ENCODE results near the gene NKX3-2.

NKX3-2 gene

GRCh38 chr4:13530823-13531624 is 13.3 kb downstream of the NKX3-2 start:
- no peak for DNase-seq

DNA sequence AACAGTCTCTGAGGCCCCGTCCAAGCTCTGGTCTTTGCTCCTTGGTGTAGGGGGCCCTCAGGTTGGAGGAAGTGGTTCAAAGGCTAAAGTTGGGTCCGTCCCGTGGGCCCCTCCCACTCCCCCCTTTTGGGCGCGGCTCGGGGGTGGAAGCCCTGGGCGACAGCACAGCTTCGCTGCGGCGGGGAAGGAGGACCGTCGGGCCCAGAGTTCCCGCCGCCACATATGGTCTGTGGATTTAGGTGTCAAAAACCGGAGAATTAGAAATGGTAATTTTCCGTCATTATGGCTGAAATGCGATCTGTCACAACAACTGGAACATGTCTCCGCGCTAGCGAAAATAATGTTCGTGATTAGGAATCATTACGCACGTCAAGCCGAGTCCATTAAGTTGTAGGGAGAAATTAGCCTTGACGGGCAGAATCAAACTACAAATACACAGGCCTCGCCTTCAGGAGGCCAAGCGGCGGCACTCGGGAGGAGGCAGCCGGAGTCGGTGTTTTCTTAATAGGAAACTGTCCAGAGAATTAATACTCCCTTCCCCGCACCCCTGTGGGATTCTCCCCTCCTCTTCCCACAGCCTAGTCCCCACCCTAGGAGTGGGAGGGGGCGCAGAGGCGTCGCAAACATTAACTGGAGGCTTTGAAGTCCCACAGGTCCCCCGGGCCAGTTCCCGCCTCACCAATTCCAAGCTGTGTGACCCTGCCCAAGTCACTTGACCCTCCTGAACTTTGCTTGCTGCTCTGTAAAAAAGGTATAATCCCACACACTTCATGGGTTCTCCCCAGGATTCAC is 15.0 kb downstream of the NKX3-2 start:
- no peak for DNase-seq

DNA sequence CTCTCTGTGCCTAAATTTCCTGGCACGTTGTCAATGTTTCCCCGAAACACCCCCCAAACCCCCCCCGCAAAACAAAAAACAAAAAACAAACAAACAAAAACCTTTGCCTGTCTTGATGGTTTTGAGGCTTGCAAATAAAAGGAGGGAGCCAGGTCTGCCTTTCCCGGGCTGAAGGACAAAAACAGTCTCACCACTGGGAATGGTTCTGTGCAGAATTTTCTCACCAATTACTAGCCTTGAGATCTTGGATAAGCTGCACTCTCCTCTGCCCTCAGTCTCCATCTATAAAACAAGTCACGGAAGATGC is 15.5 kb downstream of the NKX3-2 start:
- no peak for DNase-seq

DNA sequence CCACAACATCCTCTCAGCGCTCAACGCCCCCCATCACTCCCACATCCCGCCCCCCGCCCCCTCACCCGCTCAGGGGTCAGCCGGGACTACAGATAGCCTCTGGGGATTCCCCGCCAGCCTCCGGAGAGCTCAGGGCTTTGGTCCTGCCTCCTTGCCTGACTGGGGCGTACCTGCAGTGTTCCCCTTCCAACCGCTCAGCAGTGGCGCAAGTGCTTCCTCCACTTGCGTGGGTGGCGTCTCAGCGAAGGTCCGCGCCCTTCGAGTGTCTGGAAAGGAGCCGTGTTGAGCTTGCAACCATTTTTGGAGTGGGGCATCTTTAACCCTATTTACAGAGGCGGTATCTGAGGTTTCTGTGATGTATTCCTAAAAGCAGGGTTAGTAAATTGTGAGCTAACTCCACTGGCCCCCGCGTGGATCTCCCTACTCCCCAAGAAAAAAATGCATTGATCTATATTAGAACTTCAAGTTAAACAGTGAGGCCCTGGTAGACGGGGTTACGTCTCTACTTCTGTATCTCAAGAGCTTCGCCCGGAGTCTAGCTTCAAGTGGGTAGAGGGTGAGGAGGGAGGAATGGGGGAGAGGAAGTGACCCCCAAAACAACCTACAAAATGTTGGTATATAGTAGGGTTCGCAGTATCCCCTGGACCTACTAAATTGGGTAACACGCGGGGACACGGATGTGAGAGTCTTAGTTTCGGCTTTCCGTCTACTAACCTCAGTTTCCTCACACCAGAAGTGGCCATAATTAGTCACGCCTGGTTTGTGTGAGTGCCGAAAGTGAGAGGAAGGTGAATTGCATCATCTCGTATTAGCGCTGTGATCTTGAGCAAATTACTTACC is 16.1 kb downstream of the NKX3-2 start:
- DNase-seq, result no peak

GRCh38 chr4:13527192-13527980 is 16.9 kb downstream of the NKX3-2 start:
- DNase-seq, result no peak

DNA sequence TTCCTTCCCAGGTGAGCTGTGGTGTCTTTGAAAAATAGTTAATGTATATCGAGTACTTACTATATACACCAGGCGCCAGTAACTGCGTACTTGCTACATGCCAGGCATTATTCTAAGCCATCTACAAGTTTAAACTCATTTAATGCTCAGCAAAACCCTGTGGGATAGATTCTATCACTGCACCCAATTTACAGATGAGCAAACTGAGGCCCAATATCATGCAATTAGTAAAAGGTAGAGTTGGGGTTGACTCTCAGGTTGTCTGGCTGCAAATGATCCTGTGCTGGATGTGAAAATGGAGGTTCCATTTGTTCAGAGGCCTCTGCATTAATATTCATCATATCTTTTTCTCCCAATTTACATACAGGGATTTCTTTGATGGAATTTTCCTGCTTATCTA is 17.6 kb downstream of the NKX3-2 start:
- no peak for DNase-seq

DNA sequence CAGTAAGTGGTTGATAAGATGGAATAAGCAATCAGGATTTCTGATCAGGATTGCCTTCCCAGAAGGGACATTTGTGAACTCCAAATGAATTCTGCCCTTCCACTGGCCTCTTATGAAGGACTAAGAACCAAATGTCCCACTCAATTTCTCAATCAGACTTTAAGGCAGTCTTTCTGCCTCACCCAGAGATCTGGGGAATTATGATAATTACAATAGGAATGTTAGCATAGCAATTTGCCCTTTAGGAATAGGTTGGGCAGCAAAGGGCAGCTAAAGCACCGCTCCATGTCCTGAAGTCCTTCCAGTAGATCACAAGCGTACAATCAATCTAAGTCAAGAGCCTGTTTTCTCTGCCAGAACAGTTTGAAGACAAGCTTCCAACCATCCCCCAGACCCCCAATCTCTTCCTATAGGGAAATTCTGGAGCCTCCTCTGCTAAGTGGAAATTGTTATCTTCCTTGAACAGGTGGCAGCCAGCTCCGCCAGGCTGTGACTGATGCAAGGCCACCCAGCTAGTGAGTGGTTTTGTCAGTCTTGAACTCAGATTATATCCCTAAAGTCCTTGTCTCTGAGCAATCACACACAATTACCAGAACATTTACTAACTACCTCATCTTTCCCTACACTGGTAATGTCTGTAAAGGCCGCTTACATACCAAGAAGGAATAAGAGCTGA is 18.6 kb downstream of the NKX3-2 start:
- DNase-seq, result no peak

DNA sequence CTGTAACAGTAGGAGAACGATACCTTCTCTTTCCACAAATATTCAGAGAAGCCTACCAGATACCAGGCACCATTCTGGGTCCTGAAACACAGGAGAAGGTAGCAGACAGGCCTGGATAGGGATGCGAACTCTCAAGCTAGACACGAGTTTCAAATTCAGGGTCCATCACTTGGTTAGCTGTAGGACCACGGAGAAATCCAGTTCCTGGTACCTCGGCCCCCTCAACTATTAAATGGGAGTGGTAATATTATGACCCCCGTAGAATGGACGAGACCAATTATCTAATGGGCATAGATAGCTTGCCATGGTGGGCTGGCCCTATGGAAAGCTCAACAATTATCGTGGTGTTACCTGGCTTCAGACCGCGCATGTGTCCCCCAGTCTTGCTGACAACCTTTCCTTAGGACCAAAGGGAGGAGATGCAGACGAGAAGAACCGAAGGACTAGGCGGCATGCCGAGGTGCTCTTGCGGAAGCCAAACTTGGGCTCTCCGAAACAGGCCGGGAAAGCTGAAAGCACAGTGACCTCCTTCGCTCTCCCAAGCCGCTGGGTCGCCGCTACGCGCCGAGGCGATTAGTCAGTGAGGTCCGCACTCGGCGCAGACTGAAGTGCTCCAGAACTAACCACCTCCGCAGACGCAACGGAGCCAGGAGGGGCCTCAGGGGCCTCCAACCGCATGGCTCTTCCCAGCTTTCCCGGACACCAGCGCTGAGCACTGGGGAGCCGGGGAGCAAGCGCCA is 19.6 kb downstream of the NKX3-2 start:
- no peak for DNase-seq

DNA sequence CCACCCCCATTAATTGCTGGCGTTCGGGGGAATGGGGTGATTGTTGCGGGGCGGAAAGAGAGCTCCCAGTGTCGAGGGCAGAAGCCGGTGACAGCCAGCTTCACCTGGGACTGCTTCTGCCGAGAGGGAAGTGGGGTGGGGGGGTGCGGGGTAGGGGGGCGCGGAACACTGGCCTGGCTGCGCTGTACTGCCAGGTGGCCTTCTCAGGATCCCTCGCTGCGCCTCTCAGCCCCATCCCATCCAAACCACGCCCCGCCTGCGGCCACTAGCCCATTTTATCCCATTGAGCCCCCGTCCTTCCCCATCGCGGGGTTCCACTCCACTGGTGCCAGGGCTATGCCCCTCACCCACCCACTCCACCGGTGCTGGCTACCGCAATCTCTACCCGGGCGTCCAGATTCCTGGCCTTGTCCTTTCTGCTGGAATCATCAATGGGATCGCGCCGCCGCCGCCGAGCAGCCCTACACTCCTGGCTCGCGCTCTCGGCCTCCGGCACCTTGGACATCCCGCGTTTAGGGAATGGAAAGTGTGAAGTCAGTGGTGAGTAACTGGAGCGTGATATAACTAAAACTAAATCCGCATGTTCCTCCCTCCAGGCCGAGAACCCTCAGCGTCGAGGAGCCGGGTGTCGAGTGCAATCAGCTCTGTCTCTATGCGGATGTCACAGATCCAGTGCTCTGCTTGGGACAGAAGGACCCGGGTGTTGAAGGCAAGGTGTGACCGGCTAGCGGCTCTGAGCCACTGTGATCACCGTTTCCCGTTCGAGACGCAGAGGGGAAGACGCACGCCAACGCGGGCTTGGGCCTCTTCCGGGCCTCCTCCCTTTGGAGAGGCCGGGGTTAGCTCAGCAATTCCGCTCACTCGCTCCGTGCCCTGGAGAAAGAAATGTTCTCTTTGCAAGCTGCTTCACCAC is 20.5 kb downstream of the NKX3-2 start:
- no peak for DNase-seq

DNA sequence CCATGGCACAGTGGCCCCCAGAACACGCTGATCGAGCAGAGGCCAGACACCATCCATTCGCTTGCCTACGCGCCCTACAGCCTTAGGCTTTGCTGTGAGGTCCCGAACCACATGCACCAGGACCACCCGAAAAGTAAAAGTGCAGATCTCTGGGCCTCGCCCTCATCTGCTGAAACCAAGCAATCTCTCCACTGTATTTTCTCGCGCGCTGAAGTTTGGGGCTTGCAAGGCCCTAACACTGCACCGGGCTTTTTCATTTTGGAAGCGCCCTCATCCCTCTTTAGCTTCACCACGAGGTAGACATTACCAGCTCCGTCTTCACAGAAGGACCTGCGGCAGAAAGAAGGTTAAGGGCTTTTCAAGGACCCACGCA is 21.2 kb downstream of the NKX3-2 start:
- no peak for DNase-seq

GRCh38 chr4:13522282-13523104 is 21.8 kb downstream of the NKX3-2 start:
- DNase-seq, result no peak

GRCh38 chr4:13521047-13521446 is 23.3 kb downstream of the NKX3-2 start:
- DNase-seq, result no peak

- DNase-seq, result no peak
These were observed 27.9 kb downstream of the NKX3-2 start for GRCh38 chr4:13516315-13516860.

GRCh38 chr4:13515268-13515667 is 29.0 kb downstream of the NKX3-2 start:
- DNase-seq, result no peak

DNA sequence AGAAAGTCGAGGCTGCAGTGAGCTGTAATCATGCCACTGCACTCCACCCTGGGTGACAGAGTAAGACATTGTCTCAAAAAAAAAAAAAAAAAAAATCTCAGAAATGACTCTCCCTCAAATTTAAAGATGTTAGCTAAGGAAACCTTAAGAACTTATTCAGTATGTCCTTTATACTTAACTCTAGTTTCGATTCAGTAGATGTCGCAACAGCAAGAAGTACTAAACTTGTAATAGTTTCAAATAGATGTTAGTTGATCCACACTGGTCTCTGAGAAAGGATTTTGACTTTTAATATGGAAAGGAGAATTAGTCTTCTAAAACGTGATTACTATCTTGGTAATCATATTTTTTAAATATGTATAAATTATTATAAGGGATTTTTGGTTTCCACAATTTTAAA is 29.6 kb downstream of the NKX3-2 start:
- DNase-seq, result no peak

GRCh38 chr4:13511101-13511500 is 33.2 kb downstream of the NKX3-2 start:
- no peak for DNase-seq

DNA sequence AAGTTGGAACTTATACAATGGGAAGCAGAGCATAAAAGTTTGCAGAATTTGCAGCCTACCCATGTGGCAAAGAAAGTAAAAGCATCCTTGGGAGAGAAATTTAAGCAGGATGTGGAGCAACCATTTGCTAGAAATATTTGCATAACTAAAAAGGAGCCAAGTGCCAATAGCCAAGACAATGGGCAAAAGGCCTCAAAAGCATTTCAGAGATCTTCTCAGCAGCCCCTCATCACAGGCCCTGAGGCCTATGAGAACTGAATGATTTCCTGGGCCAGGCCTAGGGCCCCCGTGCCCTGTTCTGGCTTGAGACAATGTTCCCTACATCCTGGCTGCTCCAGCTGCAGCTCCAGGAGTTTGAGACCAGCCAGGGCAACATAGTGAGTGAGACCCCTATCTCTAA is 34.9 kb downstream of the NKX3-2 start:
- no peak for DNase-seq

DNA sequence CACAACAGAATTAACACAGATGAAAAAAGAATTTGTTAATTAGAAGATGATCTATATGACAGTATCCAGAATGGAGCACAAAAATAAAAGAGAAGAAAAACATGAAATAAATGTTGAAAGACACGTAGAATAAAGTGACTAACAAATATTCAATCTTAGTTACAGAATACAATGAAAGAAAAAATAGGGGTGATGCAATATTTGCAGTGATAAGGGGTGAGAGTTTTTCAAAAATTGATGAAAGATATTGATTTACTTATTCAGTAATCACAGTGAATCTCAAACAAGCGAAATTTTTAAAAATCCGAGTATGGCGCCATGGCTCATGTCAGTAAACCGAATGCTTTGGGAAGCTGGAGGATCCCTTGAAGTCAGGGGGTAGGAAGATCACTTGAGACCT is 39.9 kb downstream of the NKX3-2 start:
- DNase-seq, result no peak

DNA sequence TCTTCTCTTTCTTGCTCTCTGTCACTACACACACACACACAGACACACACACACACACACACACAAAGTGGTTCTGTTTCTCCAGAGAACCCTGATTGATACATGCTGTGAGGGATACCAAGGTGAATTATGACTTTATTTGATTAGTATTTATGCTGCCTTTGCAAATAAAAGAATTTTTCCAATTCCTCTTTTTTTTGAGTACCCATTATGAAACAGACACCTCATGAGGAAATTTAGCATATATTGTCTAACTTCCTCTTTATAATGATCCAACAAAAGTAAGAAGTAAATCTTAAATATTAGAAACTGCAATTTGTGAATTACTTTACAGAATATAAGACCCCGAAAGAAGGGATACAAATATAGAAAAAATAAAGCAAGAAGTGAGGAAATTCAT is 45.8 kb downstream of the NKX3-2 start:
- DNase-seq, result no peak
